Left kidney (tissue), 2 donors: ENCODE measurements around the gene RRN3. TPM values are rescaled to one million over a fixed set of nuclear protein-coding genes. Genes with fewer than 3 reads are reported as not detected.
"Not testable (repeated sequence)": the region's sequence is repeated elsewhere in the genome, so short reads cannot be mapped to it uniquely, and the experiment has no call there.

ENCODE experiments used
- DNase-seq: peaks from one replicate; pipeline ENCODE4 v3.0.0-alpha.2; 2013
- polyA plus RNA-seq: library from polyadenylated mRNA; unstranded; fragments of 120-200 nt; gene quantifications from one replicate; pipeline ENCODE4 v1.2.1, GENCODE V29; 2013; ENCODE audit not compliant: insufficient read length

The RRN3 gene
- polyA plus RNA-seq, 1 donor = 47.1 TPM

DNA sequence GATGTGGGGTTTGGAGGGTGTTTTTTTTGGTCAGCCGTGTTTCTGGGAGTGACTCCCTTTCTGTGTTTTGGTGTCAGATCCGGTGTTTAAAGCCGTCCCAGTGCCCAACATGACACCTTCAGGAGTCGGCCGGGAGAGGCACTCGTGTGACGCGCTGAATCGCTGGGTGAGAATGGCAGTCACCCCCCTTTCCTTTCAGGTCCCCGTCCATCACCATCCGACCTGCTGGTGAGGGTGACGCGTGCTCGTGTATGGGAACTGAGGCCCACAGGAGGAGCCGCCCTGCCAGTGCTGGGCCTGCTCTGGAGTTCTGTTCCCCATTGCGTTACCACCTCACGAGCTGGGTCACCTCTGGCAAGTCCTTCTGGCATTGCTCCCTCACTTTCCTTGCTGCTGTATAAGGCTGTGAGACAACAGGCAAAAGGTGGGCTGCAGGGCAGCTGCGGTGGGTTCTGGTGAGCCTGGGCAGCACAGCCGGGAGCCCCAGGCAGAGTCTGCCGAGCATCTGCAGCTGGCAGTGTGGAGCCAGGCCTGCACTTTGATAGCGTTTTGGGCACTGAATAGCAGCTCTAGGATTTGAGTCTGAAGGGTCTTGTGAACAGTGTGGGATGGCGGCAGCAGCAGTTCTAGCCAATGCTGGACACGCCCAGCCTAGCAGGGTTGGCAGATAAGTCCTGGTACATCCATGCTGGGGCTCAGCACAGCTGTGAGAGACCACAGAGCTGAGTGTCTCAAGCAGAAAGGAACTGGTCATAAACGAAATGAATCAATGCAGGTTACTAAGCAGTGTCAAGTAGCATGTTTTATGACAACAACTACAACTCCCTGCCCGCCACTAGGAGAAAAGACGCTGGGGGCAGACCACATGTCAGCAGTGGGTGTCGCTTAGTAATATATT, 65.0 kb downstream of the RRN3 start:
- DNase-seq = not testable (repeated sequence)

DNA sequence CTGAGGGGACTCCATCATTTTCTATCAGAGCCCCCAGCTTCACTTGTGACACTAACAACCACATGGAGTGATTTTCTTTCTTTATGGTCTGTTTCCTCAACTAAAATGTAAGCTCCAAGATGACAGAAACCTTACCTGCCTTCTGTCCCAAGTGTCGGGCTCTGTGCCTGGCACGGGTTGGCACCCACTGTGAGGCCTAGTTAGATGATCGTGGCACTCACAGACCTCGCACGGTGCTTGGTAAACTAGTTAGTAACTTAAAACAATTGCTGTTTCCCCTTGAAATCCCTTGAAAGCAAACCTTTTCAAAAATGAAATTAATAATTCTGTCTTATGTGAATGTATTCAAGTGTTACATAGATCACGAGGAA, 65.7 kb downstream of the RRN3 start:
- not testable (repeated sequence) for DNase-seq

DNA sequence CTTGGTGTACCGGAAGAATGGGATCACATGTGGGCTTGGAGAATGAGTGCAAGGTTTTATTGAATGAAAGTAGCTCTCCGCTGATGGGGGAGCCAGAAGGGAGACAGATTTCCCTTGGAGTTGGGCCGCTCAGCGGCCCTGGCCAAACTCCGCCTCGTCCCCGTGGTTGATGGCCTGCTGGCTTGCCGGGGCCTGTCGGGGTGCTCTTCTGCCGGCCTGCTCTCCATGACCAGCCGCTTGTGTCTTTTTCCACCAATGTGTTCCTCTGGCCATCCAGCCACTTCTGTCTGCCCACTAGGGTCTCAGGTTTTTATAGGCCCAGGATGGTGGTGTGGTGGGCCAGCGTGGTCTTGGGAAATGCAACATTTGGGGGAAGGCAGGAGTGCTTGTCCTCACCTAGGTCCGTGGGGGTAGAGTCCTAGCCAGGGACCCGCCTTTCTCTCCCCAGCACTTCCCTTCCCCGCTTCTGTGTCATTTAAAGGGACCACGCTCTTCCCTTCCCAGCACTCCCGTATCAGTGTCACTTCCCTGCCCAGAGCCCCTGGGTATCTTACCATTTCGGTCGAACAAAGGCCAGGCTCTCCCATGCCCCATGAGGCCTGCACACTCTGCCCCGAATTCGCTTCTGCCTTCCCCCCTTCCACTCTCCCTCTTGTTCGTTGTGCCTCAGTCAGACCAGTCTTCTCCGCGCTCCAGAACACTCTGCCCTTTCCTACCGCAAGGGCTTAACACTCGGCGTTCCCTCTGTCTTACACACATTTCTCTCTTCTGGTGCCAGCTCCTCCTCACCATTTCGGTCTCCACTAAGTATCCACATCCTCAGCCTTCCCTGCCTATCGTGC, 66.3 kb downstream of the RRN3 start:
- DNase-seq = not testable (repeated sequence)

DNA sequence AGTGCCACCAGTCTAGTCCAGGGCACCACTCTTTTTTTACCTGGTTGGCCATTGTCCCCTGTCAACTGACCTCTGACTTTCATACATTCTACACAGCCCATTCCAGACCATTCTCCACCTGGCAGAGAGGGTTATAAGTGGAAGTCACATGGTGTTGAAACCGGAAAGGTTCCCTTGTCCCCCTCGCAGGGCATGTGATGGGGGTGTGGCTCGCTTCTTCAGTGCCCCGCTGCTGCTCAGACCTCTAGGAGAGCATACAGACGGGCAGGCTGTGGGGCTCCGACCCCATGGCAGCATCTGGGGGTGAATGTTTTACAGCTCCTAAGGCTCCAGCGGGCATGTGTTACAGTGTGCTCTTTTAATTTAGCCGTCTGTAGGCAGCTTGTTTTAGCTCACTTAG, 67.0 kb downstream of the RRN3 start:
- not testable (repeated sequence) for DNase-seq

DNA sequence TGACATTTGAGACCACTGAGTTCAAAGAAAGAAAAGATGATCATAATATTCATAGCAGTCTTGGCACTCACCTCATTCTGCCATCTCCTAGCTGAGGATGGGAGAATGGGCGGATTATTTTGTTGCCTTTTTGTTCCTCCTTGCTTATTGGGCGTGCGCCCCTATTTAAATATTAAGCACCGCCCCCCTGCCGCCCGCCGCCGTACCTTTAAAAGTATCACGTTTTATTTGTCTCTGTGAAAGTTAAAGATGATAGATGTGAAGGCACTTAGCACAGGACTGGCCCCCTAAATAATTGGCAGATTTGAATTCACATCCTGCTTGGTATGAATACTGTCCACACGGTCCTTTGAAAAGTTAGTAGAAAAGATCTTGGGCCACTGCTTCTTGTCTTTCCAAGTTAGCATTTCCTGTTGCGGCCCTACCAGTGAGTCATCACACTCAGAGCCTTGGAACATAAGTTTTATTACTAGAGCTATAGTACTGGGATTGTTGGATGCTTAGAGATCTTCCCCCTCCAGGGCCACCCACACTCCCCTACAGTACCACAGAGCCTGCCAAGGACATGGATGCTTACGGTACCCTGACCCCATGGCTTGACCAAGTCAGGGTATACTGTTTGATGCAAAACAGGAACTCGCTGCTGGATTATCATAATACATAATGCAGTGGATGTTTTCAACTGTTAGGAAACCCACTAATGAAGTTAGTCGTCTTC, 68.7 kb downstream of the RRN3 start:
- DNase-seq = not testable (repeated sequence)

DNA sequence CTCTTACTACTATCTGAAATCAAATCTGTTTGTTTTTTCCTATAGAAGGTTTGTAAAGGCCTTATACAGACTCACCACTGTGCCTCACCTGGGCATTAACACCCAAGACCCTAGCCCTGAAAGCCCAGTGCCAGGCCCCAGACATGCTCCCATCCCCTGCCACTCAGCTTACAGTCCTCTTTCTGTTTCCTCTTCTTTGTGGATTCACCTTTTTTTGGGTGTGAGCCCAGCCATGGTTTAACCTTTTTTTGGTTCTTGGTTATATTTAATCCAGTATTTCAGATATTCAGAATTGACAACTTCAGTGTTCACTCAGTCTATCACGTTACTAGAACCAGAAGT, 69.2 kb downstream of the RRN3 start:
- DNase-seq = not testable (repeated sequence)

DNA sequence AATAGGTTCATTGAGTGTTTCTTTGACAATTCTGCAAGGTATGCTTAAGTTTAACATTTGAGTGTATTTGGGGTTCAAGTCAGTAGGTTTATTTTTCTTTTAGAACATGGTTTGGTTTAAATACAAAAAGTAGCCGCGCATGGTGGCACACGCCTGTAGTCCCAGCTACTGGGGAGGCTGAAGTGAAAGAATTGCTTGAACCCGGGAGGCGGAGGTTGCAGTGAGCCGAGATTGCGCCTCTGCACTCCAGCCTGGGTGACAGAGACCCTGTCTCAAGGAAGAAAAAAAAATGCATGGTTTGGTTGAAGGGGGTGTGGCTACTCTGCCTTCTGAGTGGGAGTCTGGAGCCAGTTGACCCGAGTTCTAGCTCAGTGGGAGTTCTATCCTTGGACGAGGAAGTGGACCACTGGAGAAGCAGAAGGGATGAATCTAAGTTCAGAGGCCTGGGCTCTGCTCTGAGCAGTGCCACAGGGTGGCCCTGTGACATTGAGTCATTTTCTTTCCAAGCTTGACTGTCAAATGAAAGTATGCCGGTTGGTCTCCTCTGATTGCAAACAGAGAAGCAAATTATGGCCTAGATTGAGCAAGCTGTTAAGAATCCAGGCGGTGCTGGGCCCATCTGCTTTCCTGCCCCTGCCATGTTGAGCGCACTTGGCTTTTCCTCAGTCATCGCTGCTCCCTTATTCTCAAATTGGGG, 70.5 kb downstream of the RRN3 start:
- DNase-seq = not testable (repeated sequence)

DNA sequence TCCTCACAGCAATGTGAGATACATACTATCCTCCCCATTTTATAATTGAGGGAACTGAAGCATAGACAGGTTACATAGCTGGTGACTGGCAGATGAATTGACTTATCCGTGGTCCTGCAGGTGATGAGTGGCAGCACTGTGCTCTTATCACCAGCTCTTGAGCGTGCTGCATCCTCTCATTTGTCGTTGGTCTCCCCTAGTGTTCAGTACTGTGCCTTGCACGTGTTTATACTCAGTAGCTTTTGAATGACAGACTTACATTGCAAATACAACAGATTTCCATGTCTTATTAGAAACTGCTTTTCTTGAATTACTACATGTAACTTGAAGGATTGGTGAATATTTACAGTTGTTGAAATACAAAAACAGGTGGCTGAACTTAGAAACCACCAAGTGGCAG, 71.9 kb downstream of the RRN3 start:
- peak; percentile 26 for DNase-seq

DNA sequence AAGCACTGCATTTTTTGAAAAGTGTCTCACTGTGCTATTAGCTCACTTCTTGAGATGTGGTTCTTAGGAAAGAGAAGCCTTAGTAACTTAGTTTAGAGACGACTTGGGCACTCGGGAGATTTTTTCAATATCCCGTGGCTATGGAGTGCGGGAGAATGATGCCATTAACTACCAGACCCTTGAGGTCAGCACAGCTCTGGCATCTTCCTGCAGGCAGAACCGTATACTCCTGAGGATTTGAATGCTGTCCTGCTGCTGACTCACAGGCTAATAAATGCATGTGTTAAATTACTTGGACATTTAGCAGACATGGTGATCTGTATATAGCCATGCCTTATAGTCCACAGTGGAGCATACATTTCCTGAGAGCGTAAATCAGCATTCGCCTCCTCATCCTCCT, 72.6 kb downstream of the RRN3 start:
- not testable (repeated sequence) for DNase-seq

DNA sequence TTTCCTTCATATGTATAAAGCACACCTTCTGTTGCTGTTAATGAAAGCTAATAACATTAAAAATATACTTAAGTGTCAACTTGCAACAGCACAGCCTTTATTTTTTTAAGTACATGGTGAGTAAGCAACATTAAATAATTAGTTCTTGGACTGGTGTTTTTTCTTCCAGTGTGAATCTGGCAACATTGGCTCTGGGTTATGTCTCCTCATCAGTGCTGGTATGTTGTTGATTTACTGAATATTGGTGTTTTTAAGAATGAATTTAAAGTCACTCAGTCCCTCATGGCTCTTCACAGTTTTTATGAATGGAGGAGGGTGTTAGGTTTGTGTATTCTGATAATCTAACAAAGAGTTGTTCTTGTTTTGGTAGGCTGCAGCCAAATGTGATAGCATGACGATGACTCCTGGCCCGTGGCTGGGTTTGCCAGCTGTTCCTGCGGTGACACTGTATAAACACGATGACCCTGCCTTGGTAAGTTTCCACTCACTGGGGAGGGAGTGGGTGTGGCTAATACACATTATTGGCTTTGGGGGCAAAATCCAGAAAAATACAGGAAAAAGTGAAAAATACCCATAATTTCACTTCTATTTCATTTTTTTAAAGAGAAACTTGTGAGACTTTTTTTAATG, 77.0 kb downstream of the RRN3 start:
- not testable (repeated sequence) for DNase-seq

DNA sequence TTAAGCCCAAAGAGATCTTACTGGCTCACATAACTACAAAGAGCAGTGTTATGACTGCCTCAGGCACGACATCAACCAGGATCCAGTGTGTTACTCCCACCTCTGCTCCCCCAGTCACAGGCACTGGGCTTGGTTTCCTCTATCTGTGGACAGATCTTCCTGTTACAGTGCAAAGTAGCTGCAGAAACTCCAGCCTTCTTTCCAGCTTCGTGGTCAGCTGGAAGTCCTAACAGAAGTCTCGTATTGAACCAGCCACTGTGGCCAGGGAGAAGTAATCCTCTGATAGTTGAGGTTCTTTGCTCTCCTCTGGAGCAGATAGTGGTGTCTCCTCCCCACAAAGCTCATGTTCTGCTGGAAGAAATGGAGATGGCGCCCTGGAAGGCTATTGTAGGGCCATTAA, 77.7 kb downstream of the RRN3 start:
- not testable (repeated sequence) for DNase-seq

DNA sequence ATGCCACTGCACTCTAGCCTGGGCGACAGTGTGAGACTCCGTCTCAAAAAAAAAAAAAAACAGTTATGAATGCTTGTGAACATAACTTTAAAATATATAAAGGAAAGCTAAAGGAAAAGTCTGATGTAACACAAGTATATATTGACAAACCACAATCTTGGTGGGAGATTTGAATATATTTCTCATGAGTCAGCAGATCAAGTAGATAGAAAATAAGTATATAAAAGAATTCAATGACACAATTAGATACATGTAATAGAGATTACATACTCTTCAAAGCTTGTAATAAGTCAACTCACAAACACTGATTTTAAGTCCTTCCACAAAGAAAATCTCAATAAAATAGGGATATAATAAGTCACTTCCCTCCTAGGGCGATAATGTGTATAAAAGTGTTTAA, 78.4 kb downstream of the RRN3 start:
- DNase-seq = not testable (repeated sequence)

DNA sequence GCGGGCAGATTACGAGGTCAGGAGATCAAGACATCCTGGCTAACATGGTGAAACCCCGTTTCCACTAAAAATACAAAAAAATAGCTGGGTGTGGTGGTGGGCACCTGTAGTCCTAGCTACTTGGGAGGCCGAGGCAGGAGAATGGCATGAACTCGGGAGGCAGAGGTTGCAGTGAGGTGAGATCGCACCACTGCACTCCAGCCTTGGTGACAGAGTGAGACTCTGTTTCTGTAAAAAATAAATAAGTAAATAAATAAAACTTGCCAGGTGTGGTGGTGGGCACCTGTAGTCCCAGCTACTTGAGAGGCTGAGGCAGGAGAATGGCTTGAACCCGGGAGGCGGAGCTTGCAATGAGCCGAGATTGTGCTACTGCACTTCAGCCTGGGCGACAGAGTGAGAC, 81.1 kb downstream of the RRN3 start:
- DNase-seq = not testable (repeated sequence)

Other genes with a start within 250 kb of the RRN3 start
- 164 TPM for gene NPIPA1, start 156.8 kb downstream of the RRN3 start, polyA plus RNA-seq
- 142 TPM for gene PDXDC1, start 119.2 kb downstream of the RRN3 start, polyA plus RNA-seq
- gene NTAN1, start 38.2 kb downstream of the RRN3 start, polyA plus RNA-seq = 42.3 TPM